Upper lobe of left lung (tissue), 4 donors: Measurements from ENCODE around the gene DHCR24.

Experiments used
- EP300 ChIP-seq, 4 donors: sonication (generic); formaldehyde crosslinking; IDR thresholded peaks; one replicate each; pipeline ENCODE4 v1.5.1; 2017; ENCODE audit warnings: antibody characterized with exemption in 4 of 4, control low read depth in 2 of 4
- POLR2A ChIP-seq, 4 donors: fragments of 450-650 bp; IDR thresholded peaks; one replicate each; pipeline ENCODE4 v1.5.1; 2016 to 2017; ENCODE audit warnings: antibody characterized with exemption in 4 of 4, mild to moderate bottlenecking in 2 of 4
- TF ChIP-seq, protein P1 (sequence below), 6 experiments: fragments of 450-650 bp in 4 of 6; fragments of 200-600 bp in 2 of 6; sonication (generic) in 2 of 6; IDR thresholded peaks; one replicate each; pipeline ENCODE4 v1.5.1; 2016 to 2019; ENCODE audit warnings: antibody characterized with exemption in 6 of 6

DNA sequence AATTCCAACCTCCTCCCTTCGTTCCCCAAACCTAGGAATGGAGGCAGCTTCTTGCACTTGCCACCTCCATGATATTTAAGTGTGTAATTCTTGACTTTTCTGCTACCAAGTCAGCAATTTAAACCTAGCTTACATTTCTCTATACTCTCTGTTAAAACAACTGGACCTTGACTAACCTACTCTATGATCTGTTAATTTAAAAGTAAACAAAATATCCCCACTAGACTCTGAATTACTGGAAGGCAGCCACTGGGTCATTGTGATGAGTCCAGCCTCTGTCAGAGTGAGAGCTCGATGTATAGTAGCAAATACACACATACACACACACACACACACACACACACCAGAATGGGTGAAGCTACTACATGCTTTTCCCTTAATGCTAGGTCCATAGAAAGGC is 40.0 kb upstream of the DHCR24 start:
- TF ChIP-seq, protein P1, sequence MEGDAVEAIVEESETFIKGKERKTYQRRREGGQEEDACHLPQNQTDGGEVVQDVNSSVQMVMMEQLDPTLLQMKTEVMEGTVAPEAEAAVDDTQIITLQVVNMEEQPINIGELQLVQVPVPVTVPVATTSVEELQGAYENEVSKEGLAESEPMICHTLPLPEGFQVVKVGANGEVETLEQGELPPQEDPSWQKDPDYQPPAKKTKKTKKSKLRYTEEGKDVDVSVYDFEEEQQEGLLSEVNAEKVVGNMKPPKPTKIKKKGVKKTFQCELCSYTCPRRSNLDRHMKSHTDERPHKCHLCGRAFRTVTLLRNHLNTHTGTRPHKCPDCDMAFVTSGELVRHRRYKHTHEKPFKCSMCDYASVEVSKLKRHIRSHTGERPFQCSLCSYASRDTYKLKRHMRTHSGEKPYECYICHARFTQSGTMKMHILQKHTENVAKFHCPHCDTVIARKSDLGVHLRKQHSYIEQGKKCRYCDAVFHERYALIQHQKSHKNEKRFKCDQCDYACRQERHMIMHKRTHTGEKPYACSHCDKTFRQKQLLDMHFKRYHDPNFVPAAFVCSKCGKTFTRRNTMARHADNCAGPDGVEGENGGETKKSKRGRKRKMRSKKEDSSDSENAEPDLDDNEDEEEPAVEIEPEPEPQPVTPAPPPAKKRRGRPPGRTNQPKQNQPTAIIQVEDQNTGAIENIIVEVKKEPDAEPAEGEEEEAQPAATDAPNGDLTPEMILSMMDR (IDR thresholded peaks at IDR 0.05) = no peak
- no peak for TF ChIP-seq EP300 (IDR thresholded peaks at IDR 0.05)
- no peak for TF ChIP-seq POLR2A (IDR thresholded peaks at IDR 0.05)
